Lung (tissue), 12 donors: ENCODE measurements around the gene B4GALT5. TPM values are rescaled to one million over a fixed set of nuclear protein-coding genes. Genes with fewer than 3 reads are reported as not detected.

Experiments
- ATAC-seq: fragments of 200-7000 bp; cut with Tn5 transposase; one replicate; pipeline ENCODE4 v1.9.1; 2020; ENCODE audit warnings: moderate number of reproducible peaks; ENCODE audit not compliant: insufficient read depth, low FRiP score
- DNase-seq, 3 donors: peaks; one replicate each; pipeline ENCODE4 v3.0.0-alpha.2; 2013 to 2017
- H3K27ac ChIP-seq, 2 donors: one replicate each; pipeline ENCODE4 v1.5.1; 2013; ENCODE audit warnings: mild to moderate bottlenecking in 2 of 2, moderate library complexity in 2 of 2, control low read depth in 1 of 2, inconsistent platforms in 1 of 2, low read depth in 1 of 2, low read length in 1 of 2
- H3K27me3 ChIP-seq, 3 donors: one replicate each; pipeline ENCODE4 v1.5.1; 2013; ENCODE audit warnings: low read length in 2 of 3; ENCODE audit not compliant: control insufficient read depth in 3 of 3, insufficient read depth in 3 of 3
- H3K36me3 ChIP-seq, 4 donors: one replicate each; pipeline ENCODE4 v1.5.1; 2013; ENCODE audit warnings: low read length in 4 of 4, mild to moderate bottlenecking in 1 of 4, moderate library complexity in 1 of 4; ENCODE audit not compliant: control insufficient read depth in 4 of 4, insufficient read depth in 4 of 4
- H3K4me1 ChIP-seq, 5 donors: one replicate each; pipeline ENCODE4 v1.5.1; 2013; ENCODE audit warnings: low read length in 5 of 5, mild to moderate bottlenecking in 2 of 5, moderate library complexity in 1 of 5; ENCODE audit not compliant: control insufficient read depth in 5 of 5, insufficient read depth in 5 of 5
- H3K4me3 ChIP-seq: one replicate; pipeline ENCODE4 v1.5.1; 2013; ENCODE audit warnings: mild to moderate bottlenecking, control low read depth, moderate library complexity
- H3K9ac ChIP-seq, 2 donors: one replicate each; pipeline ENCODE4 v1.5.1; 2013; ENCODE audit warnings: low read length in 2 of 2, control low read depth in 1 of 2; ENCODE audit not compliant: insufficient read depth in 1 of 2
- H3K9me3 ChIP-seq, 4 donors: one replicate each; pipeline ENCODE4 v1.5.1; 2013; ENCODE audit warnings: low read length in 3 of 4, mild to moderate bottlenecking in 1 of 4, moderate library complexity in 1 of 4; ENCODE audit not compliant: control insufficient read depth in 4 of 4, insufficient read depth in 3 of 4
- CTCF ChIP-seq: IDR thresholded peaks from 2 replicates; pipeline ENCODE4 v1.5.1; 2012; ENCODE audit warnings: mild to moderate bottlenecking; ENCODE audit errors: control extremely low read depth, extremely low read depth
- WGBS, 2 donors: extraction: QIAGEN DNeasy Blood & Tissue Kit; methylation state at CpG; one replicate each; pipeline ENCODE4 v1.1.7; 2013; 5-methylcytosine and 5-hydroxymethylcytosine counted together
- polyA plus RNA-seq, 2 donors: library from polyadenylated mRNA; stranded (reverse); fragments of 200-250 nt; gene quantifications; one replicate each; pipeline ENCODE4 v1.2.1, GENCODE V29; 2013
- total RNA-seq, 2 donors: library from RNA; depleted of rRNA in 1 of 2; stranded (reverse); fragments of >200 nt in 1 of 2; gene quantifications; one replicate each; pipeline ENCODE4 v1.2.1, GENCODE V29; 2014 to 2021
- donor health status: control.
- donor health status: control.
- donor health status: Bipolar disorder and iron deficiency.
- donor health status: healthy.
- donor health status: DM: yes; HTN: yes; CAD: no.

The B4GALT5 gene
- total and polyA plus RNA-seq, 4 donors, result 13.9 to 56.7 (median 41.9) TPM

- ATAC-seq (no peak), DNase-seq (no peak)
- peak overlapping the region in 1 of 2 donors; percentile 57 for H3K27ac ChIP-seq
- no peak overlapping the region for H3K9ac ChIP-seq
- H3K27me3 ChIP-seq, result no peaks in the 10 kb centered on the region
- H3K4me3 ChIP-seq, result no peak overlapping the region
- peaks cover 8 to 36% (median 15%) of the 10 kb centered on the region in 5 donors for H3K4me1 ChIP-seq
- 63 to 75% methylated on average over 8 of the region's 8 CpGs for WGBS, 2 donors
- H3K36me3 ChIP-seq, result peaks cover 0 to 1% (median 0%) of the 10 kb centered on the region in 4 donors
- TF ChIP-seq CTCF, result no peak
- H3K9me3 ChIP-seq, result no peaks in the 10 kb centered on the region
These were observed 31.4 kb downstream of the B4GALT5 start for GRCh38 chr20:49682278-49682677.

GRCh38 chr20:49681850-49682216, 31.8 kb downstream of the B4GALT5 start:
- 79 to 94% methylated on average over 3 of the region's 3 CpGs for WGBS, 2 donors
- peak overlapping the region in 1 of 2 donors; percentile 57 for H3K27ac ChIP-seq
- H3K36me3 ChIP-seq, result peaks cover 0 to 1% (median 0%) of the 10 kb centered on the region in 4 donors
- DNase-seq (no peak), ATAC-seq (no peak)
- no peaks in the 10 kb centered on the region for H3K27me3 ChIP-seq
- no peak overlapping the region for H3K4me3 ChIP-seq
- H3K9me3 ChIP-seq, result no peaks in the 10 kb centered on the region
- no peak for TF ChIP-seq CTCF
- H3K4me1 ChIP-seq, result peaks cover 8 to 40% (median 18%) of the 10 kb centered on the region in 5 donors
- H3K9ac ChIP-seq, result no peak overlapping the region

- H3K9me3 ChIP-seq, result no peaks in the 10 kb centered on the region
- ATAC-seq (no peak), DNase-seq (peak in 1 of 3 donors; percentile 53)
- H3K9ac ChIP-seq, result no peak overlapping the region
- peaks cover 0 to 1% (median 0%) of the 10 kb centered on the region in 4 donors for H3K36me3 ChIP-seq
- peaks cover 8 to 38% (median 18%) of the 10 kb centered on the region in 5 donors for H3K4me1 ChIP-seq
- no peak overlapping the region for H3K4me3 ChIP-seq
- WGBS, 2 donors, result 40 to 43% methylated on average over 6 of the region's 6 CpGs
- H3K27ac ChIP-seq, result no peak overlapping the region
- TF ChIP-seq CTCF, result no peak
- H3K27me3 ChIP-seq, result no peaks in the 10 kb centered on the region
These were observed 33.2 kb downstream of the B4GALT5 start for GRCh38 chr20:49680484-49680883.

GRCh38 chr20:49679634-49680033, 34.0 kb downstream of the B4GALT5 start:
- peaks cover 0 to 1% (median 0%) of the 10 kb centered on the region in 4 donors for H3K36me3 ChIP-seq
- no peaks in the 10 kb centered on the region for H3K9me3 ChIP-seq
- no peak overlapping the region for H3K27ac ChIP-seq
- H3K4me3 ChIP-seq, result no peak overlapping the region
- peaks cover 8 to 39% (median 16%) of the 10 kb centered on the region in 5 donors for H3K4me1 ChIP-seq
- no peak for TF ChIP-seq CTCF
- no peak for ATAC-seq
- H3K9ac ChIP-seq, result no peak overlapping the region
- 76 to 82% methylated on average over 1 of the region's 1 CpG for WGBS, 2 donors
- no peak for DNase-seq
- no peaks in the 10 kb centered on the region for H3K27me3 ChIP-seq
